Measurements from ENCODE around the gene DPY19L3.

DNA sequence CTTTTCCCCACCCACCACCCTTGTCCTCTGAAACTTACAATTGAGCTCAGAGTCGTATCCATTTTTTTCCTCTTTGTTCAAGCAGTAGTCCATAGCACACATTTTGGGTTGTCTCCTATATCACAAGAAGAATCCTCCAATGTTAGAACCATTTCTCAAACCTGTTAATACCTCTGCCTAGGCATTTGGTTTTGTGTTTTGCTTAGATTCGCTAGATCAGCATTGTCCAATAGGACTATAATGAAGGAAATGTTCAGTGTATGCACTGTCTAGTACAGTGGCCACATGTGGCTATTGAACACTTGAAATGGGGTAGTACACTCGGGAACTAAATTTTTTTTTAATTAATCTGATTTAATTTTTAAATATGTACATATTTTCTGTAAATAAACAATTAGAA, 12.6 kb downstream of the DPY19L3 start:
- TF ChIP-seq CTCF (IDR thresholded peaks at IDR 0.05), result no peak
- TF ChIP-seq ZFX (IDR thresholded peaks at IDR 0.05; ENCODE audit: borderline replicate concordance), result no peak

All from 22Rv1 (cell line).